ENCODE results near the gene GPRIN1.
"Not testable (repeated sequence)": the region's sequence is repeated elsewhere in the genome, so short reads cannot be mapped to it uniquely, and the experiment has no call there.

Gene GPRIN1

DNA sequence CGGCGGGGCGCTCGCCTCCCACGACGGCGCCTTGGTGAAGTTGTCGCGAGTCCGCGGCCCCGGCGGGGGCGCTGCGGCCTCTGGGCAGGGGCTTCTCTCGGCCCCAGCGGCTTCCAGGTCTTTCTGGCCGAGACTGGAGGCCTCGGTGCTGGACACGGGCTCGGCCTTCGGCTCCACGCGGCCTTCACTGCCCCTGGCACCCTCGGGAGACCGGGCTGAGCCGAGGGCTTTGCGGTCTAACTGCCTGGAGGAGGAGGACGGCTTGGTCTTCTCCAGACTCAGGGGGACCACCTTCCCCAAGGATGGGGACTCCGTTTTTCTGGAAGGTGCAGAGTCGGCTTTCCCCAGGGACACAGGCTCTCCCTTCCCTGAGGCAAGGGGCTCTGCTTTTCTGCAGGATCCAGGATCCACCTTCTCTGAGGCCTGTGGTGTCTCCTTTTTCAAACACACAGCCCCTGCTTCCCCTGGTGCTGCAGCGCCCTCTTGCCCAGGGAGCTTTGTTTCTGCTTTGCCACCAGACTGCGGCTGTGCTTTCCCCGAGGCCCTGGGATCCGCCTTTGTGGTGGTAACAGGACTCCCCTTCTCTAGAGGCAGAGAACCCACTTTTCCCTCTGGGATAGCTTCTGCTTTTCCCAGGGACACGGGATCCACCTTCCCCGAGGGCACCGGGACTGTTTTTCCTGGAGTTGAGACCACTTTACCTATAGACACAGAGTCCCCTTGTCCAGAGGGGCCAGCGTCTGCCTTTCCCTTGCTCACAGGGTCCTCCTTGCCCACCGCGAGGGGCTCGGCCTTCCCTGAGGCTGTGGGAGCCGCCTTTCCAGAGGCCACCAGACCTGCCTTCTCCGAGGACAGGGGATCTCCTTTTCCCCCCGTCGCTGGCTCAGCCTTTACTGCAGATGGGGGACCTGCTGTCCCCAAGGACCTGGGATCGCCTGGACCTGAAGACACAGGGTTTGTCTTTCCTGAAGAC is 12.3 kb downstream of the GPRIN1 start:
- no peak for DNase-seq (ENCODE audit: low read depth)

DNA sequence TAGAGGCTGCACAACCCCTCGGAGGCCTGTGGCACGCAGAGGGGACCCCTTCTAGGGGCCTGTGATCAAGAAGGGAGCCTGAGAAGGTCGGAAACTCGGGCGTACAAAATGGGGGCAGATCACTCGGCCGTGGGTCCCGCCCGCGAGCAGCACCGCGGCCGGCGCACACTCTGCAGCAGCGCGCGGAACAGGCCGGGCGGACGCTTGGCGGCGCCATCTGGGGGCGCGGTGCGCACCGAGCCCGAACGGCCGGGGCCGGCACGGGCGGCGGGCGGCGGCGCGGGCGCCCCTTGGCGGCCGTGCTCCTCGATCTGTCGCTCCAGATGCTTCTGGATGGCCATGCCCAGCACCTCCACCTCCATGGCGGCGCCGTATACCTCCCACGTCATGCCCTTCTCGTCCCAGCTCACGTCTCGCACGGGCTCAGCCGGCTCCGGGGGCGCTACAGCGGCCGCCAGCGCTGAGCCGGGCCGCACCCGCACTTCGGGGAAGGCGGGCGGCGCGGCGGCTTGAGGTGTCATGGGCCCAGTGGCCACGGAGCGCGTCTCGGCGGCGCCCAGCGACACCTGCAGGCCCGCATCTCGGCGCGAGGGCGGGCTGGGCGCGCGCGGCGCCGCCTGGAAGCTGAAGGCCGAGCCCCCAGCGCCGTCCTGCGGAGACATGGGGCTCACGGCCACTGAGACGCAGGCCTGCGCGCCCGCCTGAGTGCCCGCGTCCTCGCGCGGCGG is 13.1 kb downstream of the GPRIN1 start:
- DNase-seq (ENCODE audit: low read depth) = no peak

DNA sequence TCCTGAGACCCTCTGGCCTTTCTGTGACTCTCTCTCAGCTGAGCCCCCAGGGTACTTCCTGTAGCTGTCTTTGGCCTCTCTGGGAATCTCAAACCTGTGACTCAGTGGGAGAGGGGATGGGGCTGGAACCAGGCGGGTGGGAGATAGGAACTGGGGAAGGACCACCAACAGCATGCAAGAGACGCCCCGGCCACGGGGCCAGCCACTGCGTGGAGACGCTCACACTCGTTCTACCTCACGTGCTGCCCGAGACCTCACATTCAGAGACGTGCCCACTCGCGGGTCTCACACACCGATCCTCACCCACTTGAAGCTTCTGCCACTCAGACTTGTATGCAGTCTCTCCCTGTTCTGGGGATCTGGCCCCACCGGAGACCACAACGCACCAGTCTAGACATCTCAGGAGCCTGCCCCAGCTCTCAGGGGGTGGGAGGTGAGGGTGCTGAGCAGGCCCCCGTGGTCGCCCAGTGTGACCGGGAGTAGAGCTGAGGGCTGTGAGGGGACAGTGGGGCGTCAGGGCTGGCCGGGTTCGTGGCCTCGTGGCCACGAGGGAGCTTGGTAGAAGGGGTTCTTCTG is 13.8 kb downstream of the GPRIN1 start:
- DNase-seq (ENCODE audit: low read depth) = no peak

DNA sequence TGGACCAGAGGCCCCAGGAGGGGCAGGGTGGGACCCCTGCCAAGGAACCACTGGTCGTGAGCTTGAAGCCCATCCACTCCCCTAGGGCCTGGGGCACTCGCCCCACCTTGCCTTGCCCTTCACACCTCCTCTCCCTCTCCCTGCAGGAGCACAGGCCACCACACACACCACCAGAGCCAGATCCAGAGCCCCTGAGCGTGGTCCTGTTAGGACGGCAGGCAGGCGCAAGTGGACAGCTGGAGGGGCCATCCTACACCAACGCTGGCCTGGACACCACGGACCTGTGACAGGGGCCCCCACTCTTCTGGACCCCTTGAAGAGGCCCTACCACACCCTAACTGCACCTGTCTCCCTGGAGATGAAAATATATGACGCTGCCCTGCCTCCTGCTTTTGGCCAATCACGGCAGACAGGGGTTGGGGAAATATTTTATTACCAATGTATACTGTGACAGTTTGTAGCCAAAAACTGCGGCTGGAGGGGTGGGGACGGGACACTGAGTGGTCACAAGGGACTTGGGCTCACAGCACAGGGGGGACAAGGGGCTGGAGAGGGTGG is 14.5 kb downstream of the GPRIN1 start:
- no peak for DNase-seq (ENCODE audit: low read depth)

DNA sequence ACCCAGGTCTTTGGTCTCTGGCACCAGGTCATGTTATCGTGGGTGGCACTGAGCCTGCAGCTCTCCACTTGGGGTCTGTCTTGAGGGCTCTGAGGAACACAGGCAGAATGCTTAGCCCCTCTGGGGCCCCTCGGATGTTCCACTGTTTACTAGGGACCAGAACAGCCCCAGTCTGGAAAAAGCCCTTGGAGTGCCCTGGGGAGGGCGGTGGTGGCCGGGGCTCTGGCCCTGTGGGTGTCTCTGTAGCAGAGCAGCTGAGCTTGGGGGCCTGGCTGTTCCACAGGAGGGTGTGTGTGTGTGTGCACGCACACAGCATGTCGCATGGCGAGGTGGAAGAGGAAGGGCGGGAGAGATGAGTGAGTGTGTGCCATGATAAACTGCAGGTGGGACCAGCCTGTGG is 15.4 kb downstream of the GPRIN1 start:
- no peak for DNase-seq (ENCODE audit: low read depth)

DNA sequence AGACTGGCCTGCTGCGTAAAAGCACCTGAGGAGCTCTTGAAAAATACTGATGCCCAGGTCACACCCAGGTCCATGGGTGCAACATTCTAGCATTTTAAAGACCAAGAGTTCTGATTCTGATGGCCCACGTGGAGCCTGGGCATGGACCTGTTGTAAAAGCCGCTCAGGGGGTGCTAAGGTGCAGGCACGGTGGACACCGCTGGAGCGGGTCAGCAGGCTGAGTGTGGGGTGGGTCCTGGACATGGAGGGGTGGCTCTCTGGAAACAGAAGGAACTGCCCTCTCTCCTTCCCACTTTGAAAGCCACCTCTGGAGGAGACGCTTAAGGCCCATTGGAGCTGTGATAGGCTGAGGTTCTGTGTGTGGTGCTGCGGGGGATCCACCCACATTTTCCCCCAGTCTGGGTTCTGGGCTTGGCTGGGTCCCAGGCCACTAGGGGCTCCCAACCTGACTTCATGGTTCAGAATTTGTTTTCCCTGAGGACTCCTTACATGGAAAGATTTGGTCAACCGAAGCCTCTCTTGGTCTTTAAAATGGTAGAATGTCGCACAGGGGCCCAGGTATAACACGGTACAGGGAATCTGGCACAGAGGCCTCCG is 16.6 kb downstream of the GPRIN1 start:
- no peak for DNase-seq (ENCODE audit: low read depth)

DNA sequence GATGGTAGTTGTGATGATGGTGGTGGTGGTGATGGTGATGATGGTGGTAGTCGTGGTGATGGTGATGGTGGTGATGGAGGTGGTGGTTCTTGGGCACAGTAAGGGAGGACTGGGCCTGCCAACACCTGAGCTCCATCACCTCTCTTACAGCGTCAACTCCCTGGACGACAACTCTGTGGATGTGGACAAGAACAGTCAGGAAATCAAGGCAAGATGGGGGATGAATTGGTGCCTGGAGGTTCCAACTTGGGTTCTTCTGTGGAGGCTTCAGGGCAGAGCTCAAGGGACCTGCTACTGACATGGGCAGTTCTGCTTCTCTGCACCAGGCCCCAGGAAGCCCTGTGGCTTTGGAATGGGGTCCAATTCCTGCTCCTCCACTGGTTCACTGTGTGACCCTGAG is 17.4 kb downstream of the GPRIN1 start:
- no peak for DNase-seq (ENCODE audit: low read depth)

DNA sequence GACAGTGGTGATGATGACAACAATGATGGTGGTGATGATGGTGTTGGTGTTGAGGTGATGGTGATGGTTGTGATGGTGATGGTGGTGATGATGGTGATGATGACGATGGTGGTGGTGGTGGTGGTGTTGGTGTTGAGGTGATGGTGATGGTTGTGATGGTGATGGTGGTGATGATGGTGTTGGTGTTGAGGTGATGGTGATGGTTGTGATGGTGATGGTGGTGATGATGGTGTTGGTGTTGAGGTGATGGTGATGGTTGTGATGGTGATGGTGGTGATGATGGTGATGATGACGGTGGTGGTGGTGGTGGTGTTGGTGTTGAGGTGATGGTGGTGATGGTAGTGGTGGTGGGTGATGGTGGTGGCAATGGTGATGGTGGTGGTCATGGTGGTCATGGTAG is 18.3 kb downstream of the GPRIN1 start:
- not testable (repeated sequence) for DNase-seq (ENCODE audit: low read depth)

DNA sequence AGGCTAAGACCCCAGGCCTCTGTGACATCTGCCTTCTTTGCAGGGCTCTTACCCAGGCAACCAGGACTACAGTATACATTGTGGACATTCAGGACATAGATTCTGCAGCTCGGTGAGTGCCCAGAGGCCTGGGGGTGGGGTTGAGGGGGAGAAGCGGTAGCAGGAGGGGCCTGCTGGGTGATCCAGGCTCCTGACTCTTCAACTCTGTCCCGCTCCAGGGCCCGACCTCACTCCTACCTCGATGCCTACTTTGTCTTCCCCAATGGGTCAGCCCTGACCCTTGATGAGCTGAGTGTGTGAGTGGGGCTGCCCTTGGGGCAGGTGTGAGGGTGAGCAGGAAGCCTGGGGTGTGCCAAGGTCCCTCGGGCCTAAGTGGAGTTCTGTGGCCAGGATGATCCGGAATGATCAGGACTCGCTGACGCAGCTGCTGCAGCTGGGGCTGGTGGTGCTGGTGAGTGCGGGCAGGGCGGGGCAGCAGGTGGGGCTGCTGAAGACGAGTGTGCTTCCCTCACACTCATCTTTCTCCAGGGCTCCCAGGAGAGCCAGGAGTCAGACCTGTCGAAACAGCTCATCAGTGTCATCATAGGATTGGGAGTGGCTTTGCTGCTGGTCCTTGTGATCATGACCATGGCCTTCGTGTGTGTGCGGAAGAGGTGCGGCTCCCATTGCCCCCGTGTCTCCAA is 19.8 kb downstream of the GPRIN1 start:
- DNase-seq (ENCODE audit: low read depth) = no peak

DNA sequence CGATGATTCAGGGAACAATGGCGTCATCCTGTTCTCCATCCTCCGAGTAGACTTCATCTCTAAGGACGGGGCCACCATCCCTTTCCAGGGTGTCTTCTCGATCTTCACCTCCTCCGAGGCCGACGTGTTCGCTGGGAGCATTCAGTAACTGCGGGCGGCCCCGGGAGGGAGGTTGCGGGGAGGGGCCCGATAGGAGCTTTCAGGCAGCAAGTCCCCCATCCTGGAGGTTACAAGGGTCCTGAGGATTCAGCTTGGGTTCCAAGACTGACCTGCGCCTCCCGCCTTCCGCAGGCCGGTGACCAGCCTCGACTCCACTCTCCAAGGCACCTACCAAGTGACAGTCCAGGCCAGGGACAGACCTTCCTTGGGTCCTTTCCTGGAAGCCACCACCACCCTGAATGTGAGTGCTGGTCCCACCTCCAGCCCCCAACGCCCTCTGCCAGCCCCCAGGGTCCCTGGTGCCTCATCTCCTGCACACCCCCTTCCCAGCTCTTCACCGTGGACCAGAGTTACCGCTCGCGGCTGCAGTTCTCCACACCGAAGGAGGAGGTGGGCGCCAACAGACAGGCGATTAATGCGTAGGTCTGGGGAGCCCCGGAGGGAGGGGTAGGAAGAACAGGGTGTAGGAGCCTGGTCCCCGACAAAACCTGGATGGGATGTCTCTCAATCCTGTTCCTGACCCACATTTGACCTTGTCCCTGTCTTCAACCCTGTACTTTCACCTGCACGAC is 20.8 kb downstream of the GPRIN1 start:
- DNase-seq (ENCODE audit: low read depth) = no peak

DNA sequence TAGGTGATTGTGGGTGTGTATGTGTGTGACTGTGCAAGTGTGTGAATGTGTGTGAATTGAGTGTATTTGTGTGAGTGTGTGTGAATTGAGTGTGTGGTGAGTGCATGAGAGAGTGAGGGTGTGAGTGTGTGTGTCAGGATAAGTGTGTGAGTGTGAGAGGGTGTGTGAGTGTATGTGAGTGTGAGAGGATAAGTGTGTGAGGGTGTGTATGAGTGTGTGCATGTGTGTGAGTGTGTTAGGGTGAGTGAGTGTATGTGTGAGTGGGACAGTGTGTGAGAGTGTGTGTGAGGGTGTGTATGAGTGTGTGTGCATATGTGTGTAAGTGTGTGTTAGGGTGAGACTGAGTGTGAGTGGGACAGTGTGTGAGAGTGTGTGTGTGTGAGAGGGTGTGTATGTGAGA is 21.7 kb downstream of the GPRIN1 start:
- no peak for DNase-seq (ENCODE audit: low read depth)

DNA sequence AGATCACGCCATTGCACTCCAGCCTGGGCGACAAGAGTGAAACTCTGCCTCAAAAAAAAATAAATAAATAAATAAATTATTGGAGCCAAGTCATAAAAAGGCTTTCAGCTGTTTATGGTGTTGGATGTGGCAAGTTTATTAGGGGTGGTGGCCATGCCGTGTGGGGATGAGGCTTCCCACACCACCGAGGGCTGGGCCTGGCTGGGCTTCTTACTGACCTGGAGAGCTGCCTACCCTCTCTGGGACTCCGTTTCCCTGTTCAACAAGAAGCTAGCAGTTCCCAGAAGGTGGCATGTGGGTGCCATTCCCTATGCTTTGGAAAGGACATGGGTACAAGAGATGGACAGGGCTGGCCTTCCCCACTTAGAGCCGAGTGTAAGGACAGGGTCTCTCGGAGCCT is 22.6 kb downstream of the GPRIN1 start:
- no peak for DNase-seq (ENCODE audit: low read depth)

DNA sequence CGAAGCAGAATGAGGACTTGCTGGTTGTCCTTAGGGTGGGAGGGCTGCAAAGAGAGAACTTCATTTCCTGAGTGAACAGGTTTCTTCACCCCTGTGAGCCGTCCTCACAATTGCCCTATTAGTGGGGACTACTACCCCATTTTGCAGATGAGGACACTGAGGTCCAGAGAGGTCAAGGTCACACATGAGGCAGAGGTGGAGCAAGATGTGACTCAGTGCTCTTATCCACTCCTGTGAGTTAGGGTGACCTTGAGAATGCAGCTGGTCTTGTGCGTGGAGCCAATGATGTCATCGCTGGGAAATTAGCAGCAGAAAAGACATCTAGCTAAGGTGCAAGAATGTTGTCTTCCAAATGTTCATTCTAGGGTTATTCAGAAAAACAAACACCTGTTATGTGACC is 26.9 kb downstream of the GPRIN1 start:
- DNase-seq (ENCODE audit: low read depth) = no peak

DNA sequence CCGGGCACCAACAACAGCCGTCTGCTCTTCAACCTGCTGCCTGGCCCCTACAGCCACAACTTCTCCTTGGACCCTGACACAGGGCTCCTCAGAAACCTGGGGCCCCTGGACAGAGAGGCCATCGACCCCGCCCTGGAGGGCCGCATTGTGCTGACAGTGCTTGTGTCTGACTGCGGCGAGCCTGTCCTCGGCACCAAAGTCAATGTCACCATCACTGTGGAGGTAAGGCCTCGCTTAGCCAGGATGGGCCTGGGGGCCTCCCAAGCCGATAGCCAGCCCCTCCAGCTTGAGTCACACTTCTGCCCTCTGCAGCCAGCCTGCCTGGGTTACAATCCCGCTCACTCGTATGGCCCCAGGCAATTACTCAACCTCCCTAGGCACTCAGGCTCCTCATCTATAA is 28.6 kb downstream of the GPRIN1 start:
- DNase-seq (ENCODE audit: low read depth) = no peak

DNA sequence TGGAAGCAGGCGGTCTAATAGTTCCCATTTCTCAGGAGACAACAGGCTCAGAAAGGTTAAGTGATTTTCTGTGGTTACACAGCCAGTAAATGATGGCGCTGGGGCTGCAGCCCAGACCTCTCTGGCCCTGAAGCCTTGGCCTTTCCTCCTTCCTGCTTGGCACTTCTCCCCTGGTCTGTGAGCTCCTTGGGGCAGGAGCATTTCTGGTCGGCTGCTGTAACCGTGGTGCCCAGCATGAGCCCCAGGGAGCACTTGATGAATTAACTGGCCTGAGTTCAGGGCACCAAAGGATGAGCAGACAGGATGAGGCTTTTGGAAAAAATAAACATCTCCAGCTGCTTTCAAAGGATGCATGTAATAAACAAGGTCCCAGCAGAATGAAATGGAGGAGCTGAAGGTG is 30.6 kb downstream of the GPRIN1 start:
- no peak for DNase-seq (ENCODE audit: low read depth)

DNA sequence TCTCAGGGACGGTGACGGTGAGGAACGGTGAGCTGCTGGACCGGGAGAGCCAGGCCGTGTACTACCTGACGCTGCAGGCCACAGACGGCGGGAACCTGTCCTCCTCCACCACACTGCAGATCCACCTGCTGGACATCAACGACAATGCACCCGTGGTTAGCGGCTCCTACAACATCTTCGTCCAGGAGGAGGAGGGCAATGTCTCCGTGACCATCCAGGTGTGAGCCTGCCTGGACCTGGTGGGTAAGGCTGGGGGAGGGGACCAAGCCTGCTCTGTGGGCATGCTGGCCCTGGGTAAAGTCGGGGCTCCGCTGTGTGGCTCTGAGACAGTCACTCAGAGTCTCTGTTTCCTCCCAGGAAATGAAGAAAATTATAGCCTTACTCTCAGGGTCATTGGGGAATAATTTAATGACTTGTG is 31.6 kb downstream of the GPRIN1 start:
- DNase-seq (ENCODE audit: low read depth) = no peak

DNA sequence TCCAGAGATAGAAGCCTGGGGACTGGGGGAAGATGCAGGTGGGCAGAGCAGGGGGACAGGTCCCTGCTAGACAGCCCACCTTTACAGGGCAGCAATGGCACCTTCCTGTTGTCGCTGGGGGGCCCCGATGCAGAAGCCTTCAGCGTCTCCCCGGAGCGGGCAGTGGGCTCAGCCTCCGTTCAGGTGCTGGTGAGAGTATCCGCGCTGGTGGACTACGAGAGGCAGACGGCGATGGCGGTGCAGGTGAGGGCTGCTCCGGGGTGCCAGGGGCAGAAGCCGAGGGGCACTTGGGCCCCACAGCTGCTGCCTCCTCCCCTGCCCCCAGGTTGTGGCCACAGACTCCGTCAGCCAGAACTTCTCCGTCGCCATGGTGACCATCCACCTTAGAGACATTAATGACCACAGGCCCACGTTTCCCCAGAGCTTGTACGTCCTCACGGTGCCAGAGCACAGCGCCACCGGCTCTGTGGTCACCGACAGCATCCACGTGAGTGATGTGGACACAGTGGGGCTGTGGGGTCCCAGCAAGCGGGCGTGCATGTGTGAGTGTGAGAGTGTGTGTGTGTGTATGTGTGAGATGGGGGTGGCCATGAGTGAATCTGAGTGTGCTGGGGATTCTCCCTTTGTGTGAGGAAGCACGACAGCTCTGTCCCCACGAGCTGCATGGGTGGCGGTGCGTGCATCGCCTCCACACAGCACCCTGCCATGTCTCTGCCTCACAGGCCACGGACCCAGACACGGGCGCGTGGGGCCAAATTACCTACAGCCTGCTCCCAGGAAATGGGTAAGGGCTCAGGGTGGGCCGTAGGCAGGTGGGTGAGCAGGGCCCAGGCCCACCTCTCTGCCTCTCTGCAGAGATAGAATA is 32.4 kb downstream of the GPRIN1 start:
- DNase-seq (ENCODE audit: low read depth) = no peak

DNA sequence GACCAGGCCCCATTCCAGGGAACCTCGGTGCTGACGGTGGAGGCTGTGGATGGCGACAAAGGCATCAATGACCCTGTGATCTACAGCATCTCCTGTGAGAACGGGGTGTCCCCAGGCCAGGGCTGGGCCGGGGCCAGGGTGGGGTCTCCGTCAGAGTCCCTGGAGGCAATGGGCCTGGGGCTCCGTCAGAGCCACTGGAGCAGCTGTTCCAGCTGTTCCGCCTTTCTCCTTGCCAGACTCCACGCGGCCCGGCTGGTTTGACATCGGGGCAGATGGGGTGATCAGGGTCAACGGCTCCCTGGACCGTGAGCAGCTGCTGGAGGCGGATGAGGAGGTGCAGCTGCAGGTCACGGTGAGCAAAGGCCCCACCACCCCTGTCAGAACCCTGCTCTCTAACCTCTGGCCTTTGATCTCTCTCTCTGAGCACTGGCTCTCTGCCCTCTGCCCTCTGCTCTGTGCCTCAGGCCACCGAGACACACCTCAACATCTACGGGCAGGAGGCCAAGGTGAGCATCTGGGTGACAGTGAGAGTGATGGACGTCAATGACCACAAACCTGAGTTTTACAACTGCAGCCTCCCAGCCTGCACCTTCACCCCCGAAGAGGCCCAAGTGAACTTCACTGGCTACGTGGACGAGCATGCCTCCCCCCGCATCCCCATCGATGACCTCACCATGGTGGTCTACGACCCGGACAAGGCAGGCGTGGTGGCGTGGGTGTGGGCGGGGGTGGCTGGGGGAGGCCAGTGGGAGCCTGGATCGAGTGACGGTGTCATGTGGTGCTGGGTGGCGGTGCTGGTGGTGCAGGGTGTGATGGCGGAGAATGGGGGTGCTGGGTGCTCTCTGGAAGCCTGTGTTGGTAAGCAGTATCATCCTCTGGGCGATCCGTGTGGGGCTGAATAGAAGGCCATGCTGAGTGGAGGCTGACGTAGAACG is 34.2 kb downstream of the GPRIN1 start:
- DNase-seq (ENCODE audit: low read depth) = no peak

DNA sequence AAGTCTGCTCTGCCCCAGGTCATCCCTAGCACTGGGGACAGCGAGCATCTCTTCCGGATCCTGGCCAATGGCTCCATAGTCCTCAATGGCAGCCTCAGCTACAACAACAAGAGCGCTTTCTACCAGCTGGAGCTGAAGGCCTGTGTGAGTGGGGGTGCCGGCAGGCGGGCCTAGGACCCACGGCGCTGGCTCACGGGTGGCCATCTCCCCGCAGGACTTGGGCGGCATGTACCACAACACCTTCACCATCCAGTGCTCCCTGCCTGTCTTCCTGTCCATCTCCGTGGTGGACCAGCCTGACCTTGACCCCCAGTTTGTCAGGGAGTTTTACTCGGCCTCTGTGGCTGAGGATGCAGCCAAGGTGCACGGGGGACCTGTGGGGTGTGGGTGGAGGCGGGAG is 34.9 kb downstream of the GPRIN1 start:
- no peak for DNase-seq (ENCODE audit: low read depth)
